AG04449 (cell line): ENCODE data around the gene DMD.

Experiments
- CTCF ChIA-PET: fragments of 350-600 bp; formaldehyde crosslinking; extraction: SDS; loops from one replicate; lab custom pipeline; 2021; ENCODE audit warnings: antibody characterized with exemption; lab: Yijun Ruan, JAX
- POLR2A ChIA-PET: fragments of 400-600, 350-600 bp; formaldehyde crosslinking; extraction: SDS; loops from one replicate; lab custom pipeline; 2020; ENCODE audit warnings: antibody characterized with exemption, inconsistent platforms; lab: Yijun Ruan, JAX
- DNase-seq: peaks from one replicate; pipeline ENCODE4 v3.0.0-alpha.2; 2010; ENCODE audit warnings: low read depth, low spot score
- H3K4me3 ChIP-seq: 2 replicates; pipeline ENCODE4 v1.5.1; 2011; ENCODE audit warnings: low read depth, mild to moderate bottlenecking, control low read depth, low read length
- CTCF ChIP-seq: IDR thresholded peaks from one replicate; pipeline ENCODE4 v1.5.1; 2011; ENCODE audit warnings: mild to moderate bottlenecking, moderate library complexity, low read length, control low read depth, inconsistent platforms; ENCODE audit not compliant: insufficient read depth; ENCODE audit errors: missing control alignments

Gene DMD

GRCh38 chrX:32118832-32119231 is 1092.5 kb downstream of the DMD start:
- no peak for TF ChIP-seq CTCF
- ChIA-PET POLR2A (no interaction called here), CTCF (no interaction called here)
- DNase-seq, result no peak
- no peak overlapping the region for H3K4me3 ChIP-seq

GRCh38 chrX:32116047-32116446 is 1095.3 kb downstream of the DMD start:
- DNase-seq, result no peak
- ChIA-PET CTCF (no interaction called here), POLR2A (no interaction called here)
- no peak for TF ChIP-seq CTCF
- no peak overlapping the region for H3K4me3 ChIP-seq

GRCh38 chrX:32087663-32088062 is 1123.7 kb downstream of the DMD start:
- ChIA-PET POLR2A (no interaction called here), CTCF (no interaction called here)
- no peak for TF ChIP-seq CTCF
- no peak overlapping the region for H3K4me3 ChIP-seq
- DNase-seq, result no peak

- H3K4me3 ChIP-seq, result no peak overlapping the region
- no peak for DNase-seq
- no peak for TF ChIP-seq CTCF
- CTCF ChIA-PET, result no interaction called here
- POLR2A ChIA-PET, result no interaction called here
These were observed 1126.6 kb downstream of the DMD start for GRCh38 chrX:32084757-32085156.

DNA sequence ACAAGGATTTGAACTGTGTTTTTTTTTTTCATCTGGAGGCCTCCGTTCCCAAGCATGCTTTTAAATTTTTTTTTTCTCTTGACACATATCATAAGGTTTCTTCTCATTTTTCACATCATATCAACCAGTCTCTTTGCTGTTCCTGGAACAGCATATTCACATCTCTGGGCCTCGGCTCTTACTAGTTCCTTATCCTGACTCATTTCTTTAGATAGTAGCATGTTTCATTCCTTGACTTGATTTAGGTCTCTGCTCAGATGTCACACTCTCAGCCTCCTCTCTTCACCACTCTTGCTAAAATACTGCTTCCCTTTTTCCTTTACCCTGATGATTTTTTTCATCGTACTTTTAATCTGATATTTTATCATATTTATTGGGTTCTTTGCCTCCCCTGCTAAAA is 1163.1 kb downstream of the DMD start:
- ChIA-PET CTCF (no interaction called here), POLR2A (no interaction called here)
- DNase-seq, result no peak
- H3K4me3 ChIP-seq, result no peak overlapping the region
- no peak for TF ChIP-seq CTCF

GRCh38 chrX:32045149-32045548 is 1166.2 kb downstream of the DMD start:
- no peak overlapping the region for H3K4me3 ChIP-seq
- no peak for TF ChIP-seq CTCF
- POLR2A ChIA-PET, result no interaction called here
- no peak for DNase-seq
- CTCF ChIA-PET, result no interaction called here

- CTCF ChIA-PET, result no interaction called here
- H3K4me3 ChIP-seq, result no peak overlapping the region
- POLR2A ChIA-PET, result no interaction called here
- DNase-seq, result no peak
- no peak for TF ChIP-seq CTCF
These were observed 1170.2 kb downstream of the DMD start for GRCh38 chrX:32041181-32041580.
